HG03378 (cell line): ENCODE results near the gene PRRX2.
"Not testable (repeated sequence)": the region's sequence is repeated elsewhere in the genome, so short reads cannot be mapped to it uniquely, and the experiment has no call there.

ENCODE experiments used
- ATAC-seq: cut with Tn5 transposase; IDR thresholded peaks from one replicate; pipeline ENCODE4 v1.9.1; 2021; ENCODE audit warnings: mild to moderate bottlenecking, moderate library complexity; ENCODE audit not compliant: unreplicated experiment

PRRX2 gene

DNA sequence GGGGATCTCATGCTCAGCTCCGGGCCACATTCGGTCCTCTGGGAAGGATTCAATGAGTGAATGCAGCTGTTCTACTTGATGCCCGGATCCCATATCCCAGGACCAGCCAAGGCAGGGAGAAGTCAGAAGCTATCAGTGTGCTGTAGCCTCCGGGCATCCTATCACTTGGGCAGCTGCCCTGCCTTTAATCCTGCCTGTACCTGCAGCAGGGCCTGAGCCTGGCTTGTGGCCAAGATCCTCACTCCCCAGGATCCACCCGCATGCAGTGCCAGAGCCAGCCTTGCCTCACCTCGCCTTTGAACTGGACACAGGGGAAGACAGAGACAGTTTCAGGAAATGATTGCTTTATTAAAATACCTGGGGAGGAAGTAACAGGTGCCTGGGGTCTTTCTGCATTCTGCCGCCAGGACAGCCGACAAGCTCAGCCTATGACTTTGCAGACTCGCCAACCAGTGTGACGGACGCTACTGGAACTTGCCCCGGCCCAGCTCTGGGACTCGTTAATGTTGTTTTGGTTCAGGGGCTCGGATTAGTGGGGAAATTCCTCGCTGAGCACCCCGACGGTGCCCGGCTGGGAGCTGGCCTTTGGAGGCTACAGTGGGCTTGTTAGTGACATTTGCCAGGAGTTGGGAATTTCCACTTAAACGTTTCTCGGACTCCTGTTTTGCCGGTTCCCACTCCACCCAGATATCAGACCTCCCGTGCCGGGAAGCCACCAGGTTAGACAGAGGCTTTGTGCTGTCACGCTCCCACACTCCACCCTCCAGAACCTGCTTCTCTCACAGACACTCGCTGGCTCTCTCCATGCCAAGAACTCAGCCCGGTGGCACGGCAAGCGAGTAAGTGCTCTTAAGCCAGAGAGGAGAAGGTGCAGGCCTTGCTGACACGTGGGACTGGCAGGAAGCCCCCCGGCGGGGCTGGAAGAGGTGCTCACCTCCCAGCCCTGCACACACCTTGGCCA is 86.7 kb downstream of the PRRX2 start:
- ATAC-seq = no peak

GRCh38 chr9:129752900-129753729 is 87.7 kb downstream of the PRRX2 start, which contains the start of gene PTGES:
TSS of gene PTGES (minus strand) at chr9:129753042. CDS start at chr9:129753012, 30 bp downstream.
- no peak for ATAC-seq

DNA sequence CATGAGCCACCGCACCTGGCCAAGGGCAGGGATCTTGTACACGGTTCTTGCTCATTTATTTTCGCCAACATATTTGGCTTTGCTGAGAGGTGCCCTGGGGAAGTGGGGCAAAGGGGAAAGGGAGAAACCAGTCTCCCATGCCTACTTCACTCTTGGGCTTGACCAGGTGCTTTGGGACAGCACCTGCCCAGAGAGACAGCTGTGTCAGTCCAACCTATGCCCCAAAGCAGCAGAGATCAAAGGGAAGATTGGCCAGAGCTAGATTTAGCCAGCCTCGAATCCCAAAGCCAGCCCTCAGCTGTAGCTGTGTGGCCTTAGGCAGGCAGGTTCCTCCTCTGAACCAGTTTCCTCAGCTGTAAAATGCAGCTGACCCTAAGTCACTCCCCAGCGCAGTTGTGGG is 89.7 kb downstream of the PRRX2 start:
- no peak for ATAC-seq

DNA sequence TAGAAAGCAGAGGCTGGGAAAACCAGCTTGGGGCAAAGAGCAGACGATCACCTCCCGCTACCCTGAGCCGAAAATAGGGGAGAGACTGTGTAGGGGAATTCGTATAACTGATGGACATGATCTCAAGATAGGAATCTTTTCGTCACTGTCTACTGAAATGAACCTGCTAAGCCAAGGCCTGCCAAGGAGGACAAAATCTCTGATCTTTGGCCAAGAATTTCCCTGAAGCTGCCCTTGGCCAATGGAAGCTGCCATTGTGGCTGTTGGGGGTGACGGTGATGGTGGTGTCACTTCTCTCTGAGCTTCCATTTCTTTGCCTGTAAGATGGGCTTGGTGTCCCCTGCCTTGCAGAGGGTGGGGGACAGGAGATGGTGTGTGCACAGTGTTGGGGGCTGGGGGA is 90.7 kb downstream of the PRRX2 start:
- no peak for ATAC-seq

GRCh38 chr9:129757045-129757444 is 91.6 kb downstream of the PRRX2 start:
- no peak for ATAC-seq

GRCh38 chr9:129759319-129759718 is 93.9 kb downstream of the PRRX2 start:
- no peak for ATAC-seq

DNA sequence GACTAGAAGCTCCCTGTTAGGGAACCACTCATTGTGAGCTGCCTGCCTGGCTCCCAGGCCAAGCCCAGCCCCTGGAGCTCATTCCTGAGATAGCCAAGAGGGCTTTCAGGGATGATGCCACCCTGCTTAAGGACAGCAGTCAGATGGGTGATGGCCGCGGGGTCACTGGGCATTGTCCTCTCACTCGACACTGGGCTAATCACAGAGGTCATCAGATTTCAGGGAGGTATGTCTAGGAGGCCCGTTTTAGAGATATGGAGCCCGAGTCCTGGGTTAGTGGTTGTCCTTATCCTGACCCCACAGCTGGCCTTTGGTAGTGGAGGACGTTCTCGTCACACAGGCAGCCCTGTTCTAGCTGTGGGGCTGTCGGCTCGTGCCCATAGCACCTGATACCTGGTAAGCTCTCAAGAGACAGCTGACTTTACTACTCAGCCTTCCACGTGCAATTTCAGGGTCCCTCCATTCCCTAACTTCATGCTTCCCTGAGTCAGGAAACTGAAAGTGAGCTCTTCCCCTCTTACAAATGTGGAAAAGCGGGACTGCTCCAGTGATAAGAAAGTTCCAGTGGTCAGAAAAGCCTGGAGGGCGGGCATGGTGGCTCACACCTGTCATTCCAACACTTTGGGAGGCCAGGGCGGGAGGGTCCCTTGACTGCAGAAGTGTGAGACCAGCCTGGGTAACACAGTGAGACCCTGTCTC is 94.5 kb downstream of the PRRX2 start:
- ATAC-seq = no peak

- ATAC-seq = not testable (repeated sequence)
These were observed 95.3 kb downstream of the PRRX2 start for GRCh38 chr9:129760784-129761183.

GRCh38 chr9:129761293-129761900 is 96.0 kb downstream of the PRRX2 start:
- no peak for ATAC-seq

- ATAC-seq = no peak
These were observed 96.5 kb downstream of the PRRX2 start for GRCh38 chr9:129761901-129762369.

DNA sequence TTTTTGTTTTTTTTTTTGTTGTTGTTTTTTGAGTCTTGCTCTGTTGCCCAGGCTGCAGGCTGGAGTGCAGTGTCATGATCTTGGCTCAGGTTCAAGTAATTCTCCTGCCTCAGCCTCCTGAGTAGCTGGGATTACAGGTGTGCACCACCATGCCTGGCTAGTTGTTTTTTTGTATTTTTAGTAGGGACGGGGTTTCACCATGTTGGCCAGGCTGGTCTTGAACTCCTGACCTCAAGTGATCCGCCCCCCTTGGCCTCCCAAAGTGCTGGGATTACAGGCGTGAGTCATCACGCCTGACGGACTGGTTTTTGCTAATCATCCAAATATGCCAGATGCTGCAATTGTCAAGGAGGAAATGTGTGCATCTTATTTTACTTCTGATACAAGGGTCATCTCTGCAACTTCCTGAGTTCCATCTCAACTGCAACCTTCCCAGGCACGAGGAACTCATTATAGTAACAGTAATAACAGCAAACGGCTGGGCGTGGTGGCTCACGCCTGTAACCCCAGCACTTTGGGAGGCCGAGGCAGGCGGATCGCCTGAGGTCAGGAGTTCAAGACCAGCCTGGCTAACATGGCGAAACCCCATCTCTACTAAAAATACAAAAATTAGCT is 97.0 kb downstream of the PRRX2 start:
- not testable (repeated sequence) for ATAC-seq

- no peak for ATAC-seq
These were observed 97.8 kb downstream of the PRRX2 start for GRCh38 chr9:129762985-129763926.

DNA sequence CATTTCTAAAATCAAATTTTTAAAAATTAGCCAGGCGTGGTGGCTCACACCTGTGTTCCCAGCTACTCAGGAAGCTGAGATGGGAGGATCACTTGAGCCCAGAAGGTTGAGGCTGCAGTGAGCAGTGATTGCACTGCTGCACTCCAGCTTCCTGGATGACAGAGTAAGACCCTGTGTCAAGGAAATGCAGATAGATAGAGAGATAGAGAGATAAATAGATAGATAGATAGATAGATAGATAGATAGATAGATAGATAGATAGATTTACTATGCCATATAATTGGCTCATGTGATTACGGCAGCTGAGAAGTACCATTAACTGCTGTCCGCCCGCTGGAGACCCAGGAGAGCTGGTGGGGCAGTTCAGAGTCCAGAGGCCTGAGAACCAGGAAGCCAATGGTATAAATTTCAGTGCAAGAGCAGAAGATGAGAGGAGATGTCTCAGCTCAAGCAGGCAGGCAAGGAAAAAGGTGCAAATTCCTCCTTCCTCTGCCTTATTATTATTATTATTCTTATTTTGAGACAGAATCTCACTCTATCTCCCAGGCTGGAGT is 100.4 kb downstream of the PRRX2 start:
- no peak for ATAC-seq

- ATAC-seq = no peak
These were observed 103.0 kb downstream of the PRRX2 start for GRCh38 chr9:129768486-129768885.

DNA sequence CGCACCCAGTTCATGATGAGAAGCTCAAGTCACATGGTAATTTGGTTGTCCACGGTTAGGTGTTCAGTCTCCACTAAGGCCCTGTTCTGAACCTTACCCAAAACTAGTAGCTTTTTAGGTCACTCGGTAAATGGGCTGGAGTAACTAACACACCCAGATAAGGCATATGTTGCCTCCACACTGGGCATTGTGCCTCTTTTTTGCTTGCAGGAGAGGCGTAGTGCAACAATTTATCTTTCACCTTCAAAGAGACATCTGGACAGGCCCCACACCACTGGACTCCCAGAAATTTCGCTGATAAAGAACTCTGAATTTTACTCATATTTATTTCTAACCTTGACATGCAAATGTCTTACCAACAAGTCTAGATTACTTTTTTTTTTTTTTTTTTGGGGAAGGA is 104.2 kb downstream of the PRRX2 start:
- ATAC-seq = no peak

- no peak for ATAC-seq
These were observed 105.3 kb downstream of the PRRX2 start for GRCh38 chr9:129770741-129771140.
